Loucy (cell line): ENCODE data around the gene CACYBP.

ENCODE experiments used
- H2AFZ ChIP-seq: fragments of 200-600 bp; sonication (generic); 2 replicates; pipeline ENCODE4 v1.6.0; 2016; ENCODE audit warnings: antibody characterized with exemption, mild to moderate bottlenecking, low read length, moderate library complexity
- H3F3A ChIP-seq: fragments of 200-600 bp; 2 replicates; pipeline ENCODE4 v1.6.0; 2016; ENCODE audit warnings: antibody characterized with exemption, low read depth, mild to moderate bottlenecking
- H3K27me3 ChIP-seq: fragments of 200-600 bp; sonication (generic); 2 replicates; pipeline ENCODE4 v1.6.1; 2014; ENCODE audit warnings: low read length, mild to moderate bottlenecking; ENCODE audit not compliant: insufficient read depth, poor library complexity, severe bottlenecking
- H3K36me3 ChIP-seq: fragments of 200-600 bp; sonication (generic); 2 replicates; pipeline ENCODE4 v1.6.1; 2016; ENCODE audit warnings: low read length; ENCODE audit not compliant: insufficient read depth
- H3K4me1 ChIP-seq: fragments of 200-600 bp; sonication (generic); 2 replicates; pipeline ENCODE4 v1.5.1; 2014; ENCODE audit warnings: low read length, mild to moderate bottlenecking; ENCODE audit not compliant: insufficient read depth, poor library complexity, severe bottlenecking
- H3K4me2 ChIP-seq: fragments of 200-600 bp; sonication (generic); 2 replicates; pipeline ENCODE4 v1.6.0; 2014; ENCODE audit warnings: antibody characterized with exemption, low read length, low read depth, mild to moderate bottlenecking; ENCODE audit not compliant: poor library complexity, severe bottlenecking
- H3K4me3 ChIP-seq: fragments of 200-600 bp; sonication (generic); 2 replicates; pipeline ENCODE4 v1.5.1; 2014; ENCODE audit warnings: low read length, mild to moderate bottlenecking, mixed read lengths; ENCODE audit not compliant: poor library complexity, severe bottlenecking
- H3K79me2 ChIP-seq: fragments of 200-600 bp; sonication (generic); 2 replicates; pipeline ENCODE4 v1.6.1; 2014; ENCODE audit warnings: low read length; ENCODE audit not compliant: insufficient read depth
- H3K9ac ChIP-seq: fragments of 200-600 bp; sonication (generic); 2 replicates; pipeline ENCODE4 v1.6.0; 2014; ENCODE audit warnings: mild to moderate bottlenecking, low read depth, low read length, moderate library complexity; ENCODE audit not compliant: poor library complexity, severe bottlenecking
- H3K9me2 ChIP-seq: fragments of 200-600 bp; sonication (generic); replicated peaks from 2 replicates; pipeline ENCODE4 v1.6.1; 2016; ENCODE audit warnings: low read depth, low read length, mixed read lengths
- H3K9me3 ChIP-seq: fragments of 200-600 bp; sonication (generic); 2 replicates; pipeline ENCODE4 v1.6.1; 2014; ENCODE audit warnings: mild to moderate bottlenecking, antibody characterized with exemption, low read length, low read depth; ENCODE audit not compliant: insufficient read depth
- H4K20me1 ChIP-seq: fragments of 200-600 bp; sonication (generic); 2 replicates; pipeline ENCODE4 v1.6.0; 2014; ENCODE audit warnings: antibody characterized with exemption, low read length, mild to moderate bottlenecking; ENCODE audit not compliant: insufficient read depth, poor library complexity, severe bottlenecking
- CTCF ChIP-seq: fragments of 200-600 bp; sonication (generic); conservative IDR thresholded peaks from 2 replicates; pipeline ENCODE4 v1.5.1; 2014; ENCODE audit warnings: mild to moderate bottlenecking, antibody characterized with exemption, low read length
- EZH2phosphoT487 ChIP-seq: fragments of 200-600 bp; IDR thresholded peaks from 2 replicates; pipeline ENCODE4 v1.6.1; 2018; ENCODE audit warnings: antibody characterized with exemption, mild to moderate bottlenecking, moderate library complexity, borderline replicate concordance

Gene CACYBP

GRCh38 chr1:174965362-174966007, 34.3 kb upstream of the CACYBP start:
- Histone ChIP-seq H3K4me1 (peaks cover 59% of the 10 kb centered on the region), H3K79me2 (no peaks in the 10 kb centered on the region), H3K9me2 (no peaks in the 10 kb centered on the region), H3K4me3 (no peak overlapping the region), H3K9ac (no peak overlapping the region), H4K20me1 (no peaks in the 10 kb centered on the region), H2AFZ (no peak overlapping the region), H3K4me2 (no peak overlapping the region), H3K27me3 (no peaks in the 10 kb centered on the region), H3K9me3 (no peaks in the 10 kb centered on the region), H3K36me3 (no peaks in the 10 kb centered on the region), H3F3A (no peaks in the 10 kb centered on the region; the same call in none of the 2 replicates)
- no peak for TF ChIP-seq CTCF
- no peak for TF ChIP-seq EZH2phosphoT487

- Histone ChIP-seq H4K20me1 (no peaks in the 10 kb centered on the region), H3K27me3 (no peaks in the 10 kb centered on the region), H3K4me2 (no peak overlapping the region), H3F3A (no peaks in the 10 kb centered on the region; the same call in none of the 2 replicates), H3K4me3 (no peak overlapping the region), H3K9me3 (no peaks in the 10 kb centered on the region), H3K9ac (no peak overlapping the region), H2AFZ (no peak overlapping the region), H3K36me3 (no peaks in the 10 kb centered on the region), H3K9me2 (no peaks in the 10 kb centered on the region), H3K79me2 (no peaks in the 10 kb centered on the region), H3K4me1 (peaks cover 60% of the 10 kb centered on the region)
- TF ChIP-seq EZH2phosphoT487 (no peak), CTCF (no peak)
Measured at GRCh38 chr1:174966008-174966572, 33.7 kb upstream of the CACYBP start.

- TF ChIP-seq EZH2phosphoT487 (no peak), CTCF (no peak)
- Histone ChIP-seq H3K9me3 (no peaks in the 10 kb centered on the region), H3K4me3 (peak overlapping the region; percentile 35), H3K36me3 (no peaks in the 10 kb centered on the region), H3K4me2 (peak overlapping the region; percentile 67), H2AFZ (no peak overlapping the region), H3K79me2 (no peaks in the 10 kb centered on the region), H3K9ac (peak overlapping the region; percentile 24), H4K20me1 (no peaks in the 10 kb centered on the region), H3K27me3 (no peaks in the 10 kb centered on the region), H3K9me2 (no peaks in the 10 kb centered on the region), H3K4me1 (peaks cover 70% of the 10 kb centered on the region), H3F3A (no peaks in the 10 kb centered on the region; the same call in none of the 2 replicates)
Measured at GRCh38 chr1:174967845-174968705, 31.7 kb upstream of the CACYBP start.
